Esophagus squamous epithelium (tissue), 5 donors: ENCODE results near the gene TMEM51. TPM values are rescaled to one million over a fixed set of nuclear protein-coding genes. Genes with fewer than 3 reads are reported as not detected.
A peak's percentile ranks its signal among the peaks of the same experiment; 100 is the strongest.

Experiments
- DNase-seq: peaks from one replicate; lab custom pipeline; 2025; lab: John Stamatoyannopoulos, UW
- H3K27ac ChIP-seq, 4 donors: fragments of 200-600 bp; sonication (generic); one replicate each; pipeline ENCODE4 v1.5.1; 2016 to 2019; ENCODE audit warnings: mild to moderate bottlenecking in 1 of 4
- H3K27me3 ChIP-seq, 4 donors: fragments of 200-600 bp; sonication (generic); 1 replicate in 3 of 4; 2 replicates in 1 of 4; pipeline versions ENCODE4 v1.5.1 to v1.6.0; 2017 to 2021; ENCODE audit warnings: antibody characterized with exemption in 1 of 4
- H3K36me3 ChIP-seq, 3 donors: fragments of 200-600 bp; sonication (generic); one replicate each; pipeline ENCODE4 v1.5.1; 2016 to 2019
- H3K4me1 ChIP-seq, 3 donors: fragments of 200-600 bp; sonication (generic); one replicate each; pipeline ENCODE4 v1.5.1; 2017 to 2019
- H3K4me3 ChIP-seq, 4 donors: fragments of 200-600 bp; sonication (generic); 1 replicate in 3 of 4; 2 replicates in 1 of 4; pipeline ENCODE4 v1.5.1; 2016 to 2019; ENCODE audit warnings: mild to moderate bottlenecking in 2 of 4, moderate library complexity in 1 of 4
- H3K9me3 ChIP-seq, 3 donors: fragments of 200-600 bp; sonication (generic); one replicate each; pipeline ENCODE4 v1.5.1; 2016 to 2019
- POLR2A ChIP-seq, 4 donors: fragments of 450-650 bp; IDR thresholded peaks; one replicate each; pipeline ENCODE4 v1.6.1; 2017; ENCODE audit warnings: antibody characterized with exemption in 4 of 4, mild to moderate bottlenecking in 4 of 4, moderate library complexity in 3 of 4
- WGBS, 2 donors: methylation state at CpG; one replicate each; pipeline ENCODE4 v1.1.5; 2018; 5-methylcytosine and 5-hydroxymethylcytosine counted together
- intact Hi-C: fragments of 100-400 bp; cut with DNase I; formaldehyde crosslinking; loops from one replicate; pipeline ENCODE4 v1.15.0; 2022
- total RNA-seq, 4 donors: library from RNA; depleted of rRNA; stranded (reverse); fragments of >200 nt; gene quantifications; one replicate each; pipeline ENCODE4 v1.1.0, GENCODE V29; 2016
- TF ChIP-seq, protein P1 (sequence below), 6 experiments: fragments of 450-650 bp in 4 of 6; fragments of 200-600 bp in 2 of 6; sonication (generic) in 2 of 6; IDR thresholded peaks; one replicate each; pipeline ENCODE4 v1.5.1; 2016 to 2019; ENCODE audit warnings: antibody characterized with exemption in 6 of 6, mild to moderate bottlenecking in 4 of 6, moderate library complexity in 4 of 6
- donor health status: DM: yes; HTN: yes; CAD: no.

TMEM51 gene, protein sequence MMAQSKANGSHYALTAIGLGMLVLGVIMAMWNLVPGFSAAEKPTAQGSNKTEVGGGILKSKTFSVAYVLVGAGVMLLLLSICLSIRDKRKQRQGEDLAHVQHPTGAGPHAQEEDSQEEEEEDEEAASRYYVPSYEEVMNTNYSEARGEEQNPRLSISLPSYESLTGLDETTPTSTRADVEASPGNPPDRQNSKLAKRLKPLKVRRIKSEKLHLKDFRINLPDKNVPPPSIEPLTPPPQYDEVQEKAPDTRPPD
- total RNA-seq: 10 to 100 TPM; 11.6 to 23.7 (median 17.7) TPM

- Histone ChIP-seq H3K27me3 (peaks cover 0 to 18% (median 0%) of the 10 kb centered on the region in 4 donors), H3K36me3 (no peaks in the 10 kb centered on the region), H3K9me3 (no peaks in the 10 kb centered on the region), H3K4me1 (peaks cover 13 to 65% (median 29%) of the 10 kb centered on the region in 3 donors), H3K4me3 (peak within 1 kb of the TSS; percentile 62 to 85 (median 75)), H3K27ac (peak within 1 kb of the TSS; percentile 91 to 93 (median 92))
- WGBS, 2 donors: no CpG with 5 or more reads among the region's 56 CpGs
- intact Hi-C loops: loop anchor here (10.0 kb wide), 1 partner anchor 121 kb away; no protein-coding TSS in a partner anchor
- TF ChIP-seq, protein P1, sequence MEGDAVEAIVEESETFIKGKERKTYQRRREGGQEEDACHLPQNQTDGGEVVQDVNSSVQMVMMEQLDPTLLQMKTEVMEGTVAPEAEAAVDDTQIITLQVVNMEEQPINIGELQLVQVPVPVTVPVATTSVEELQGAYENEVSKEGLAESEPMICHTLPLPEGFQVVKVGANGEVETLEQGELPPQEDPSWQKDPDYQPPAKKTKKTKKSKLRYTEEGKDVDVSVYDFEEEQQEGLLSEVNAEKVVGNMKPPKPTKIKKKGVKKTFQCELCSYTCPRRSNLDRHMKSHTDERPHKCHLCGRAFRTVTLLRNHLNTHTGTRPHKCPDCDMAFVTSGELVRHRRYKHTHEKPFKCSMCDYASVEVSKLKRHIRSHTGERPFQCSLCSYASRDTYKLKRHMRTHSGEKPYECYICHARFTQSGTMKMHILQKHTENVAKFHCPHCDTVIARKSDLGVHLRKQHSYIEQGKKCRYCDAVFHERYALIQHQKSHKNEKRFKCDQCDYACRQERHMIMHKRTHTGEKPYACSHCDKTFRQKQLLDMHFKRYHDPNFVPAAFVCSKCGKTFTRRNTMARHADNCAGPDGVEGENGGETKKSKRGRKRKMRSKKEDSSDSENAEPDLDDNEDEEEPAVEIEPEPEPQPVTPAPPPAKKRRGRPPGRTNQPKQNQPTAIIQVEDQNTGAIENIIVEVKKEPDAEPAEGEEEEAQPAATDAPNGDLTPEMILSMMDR (IDR thresholded peaks at IDR 0.05): no peak
- TF ChIP-seq POLR2A (IDR thresholded peaks at IDR 0.05): peak in 2 of 4 donors; percentile 7 to 65
- DNase-seq: no peak
These were observed at the start of gene TMEM51 for GRCh38 chr1:15153184-15153841. Gene TMEM51 (plus strand): TSS chr1:15153747. CDS start chr1:15215088, 61,341 bp downstream.

GRCh38 chr1:15103906-15104305 lies 49.6 kb upstream of the TMEM51 start:
- H3K36me3 ChIP-seq: no peaks in the 10 kb centered on the region
- H3K27me3 ChIP-seq: peaks cover 0 to 33% (median 0%) of the 10 kb centered on the region in 4 donors
- TF ChIP-seq POLR2A (IDR thresholded peaks at IDR 0.05): no peak
- TF ChIP-seq, protein P1 (IDR thresholded peaks at IDR 0.05): no peak
- no peak overlapping the region for H3K4me3 ChIP-seq
- intact Hi-C loops: no loop called here
- peaks cover 0 to 10% (median 4%) of the 10 kb centered on the region in 3 donors for H3K9me3 ChIP-seq
- WGBS, 2 donors: 40 to 60% methylated on average over 1 of the region's 10 CpGs
- no peak overlapping the region for H3K27ac ChIP-seq
- DNase-seq: no peak
- peaks cover 0 to 7% (median 0%) of the 10 kb centered on the region in 3 donors for H3K4me1 ChIP-seq

GRCh38 chr1:15104768-15105167 lies 48.8 kb upstream of the TMEM51 start:
- no peak for DNase-seq
- intact Hi-C loops: no loop called here
- Histone ChIP-seq H3K4me1 (peaks cover 0 to 7% (median 0%) of the 10 kb centered on the region in 3 donors), H3K27me3 (peaks cover 0 to 28% (median 0%) of the 10 kb centered on the region in 4 donors), H3K9me3 (peaks cover 0 to 10% (median 4%) of the 10 kb centered on the region in 3 donors), H3K27ac (no peak overlapping the region), H3K36me3 (no peaks in the 10 kb centered on the region), H3K4me3 (no peak overlapping the region)
- TF ChIP-seq, protein P1 (IDR thresholded peaks at IDR 0.05): no peak
- TF ChIP-seq POLR2A (IDR thresholded peaks at IDR 0.05): no peak

DNA sequence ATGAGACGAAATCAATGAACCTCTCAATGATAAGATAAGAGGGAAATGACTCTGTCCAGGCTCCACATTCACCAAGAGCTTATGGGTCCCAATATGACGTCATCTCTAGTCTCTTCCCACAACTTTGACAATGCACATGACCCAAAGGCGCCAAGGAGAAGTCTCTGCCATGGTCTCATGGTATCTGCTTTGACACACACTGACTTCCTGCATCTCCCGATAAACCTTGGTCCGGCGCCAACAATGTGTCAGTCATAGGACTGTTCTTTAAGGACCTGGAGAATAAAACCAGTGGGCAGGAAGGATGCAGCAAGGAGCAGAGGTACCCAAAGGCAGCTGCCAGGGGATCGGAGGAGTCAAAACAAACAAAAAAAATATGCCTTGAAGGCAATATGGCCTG lies 46.9 kb upstream of the TMEM51 start:
- no peak for TF ChIP-seq POLR2A (IDR thresholded peaks at IDR 0.05)
- TF ChIP-seq, protein P1 (IDR thresholded peaks at IDR 0.05): no peak
- Histone ChIP-seq H3K27ac (no peak overlapping the region), H3K4me1 (no peaks in the 10 kb centered on the region), H3K36me3 (no peaks in the 10 kb centered on the region), H3K9me3 (peaks cover 0 to 10% (median 4%) of the 10 kb centered on the region in 3 donors), H3K27me3 (peaks cover 0 to 10% (median 0%) of the 10 kb centered on the region in 4 donors), H3K4me3 (no peak overlapping the region)
- WGBS, 2 donors: 42 to 46% methylated on average over 6 to 7 of the region's 7 CpGs
- intact Hi-C loops: no loop called here
- no peak for DNase-seq
